Measurements from ENCODE around the gene TRPM2.

DNA sequence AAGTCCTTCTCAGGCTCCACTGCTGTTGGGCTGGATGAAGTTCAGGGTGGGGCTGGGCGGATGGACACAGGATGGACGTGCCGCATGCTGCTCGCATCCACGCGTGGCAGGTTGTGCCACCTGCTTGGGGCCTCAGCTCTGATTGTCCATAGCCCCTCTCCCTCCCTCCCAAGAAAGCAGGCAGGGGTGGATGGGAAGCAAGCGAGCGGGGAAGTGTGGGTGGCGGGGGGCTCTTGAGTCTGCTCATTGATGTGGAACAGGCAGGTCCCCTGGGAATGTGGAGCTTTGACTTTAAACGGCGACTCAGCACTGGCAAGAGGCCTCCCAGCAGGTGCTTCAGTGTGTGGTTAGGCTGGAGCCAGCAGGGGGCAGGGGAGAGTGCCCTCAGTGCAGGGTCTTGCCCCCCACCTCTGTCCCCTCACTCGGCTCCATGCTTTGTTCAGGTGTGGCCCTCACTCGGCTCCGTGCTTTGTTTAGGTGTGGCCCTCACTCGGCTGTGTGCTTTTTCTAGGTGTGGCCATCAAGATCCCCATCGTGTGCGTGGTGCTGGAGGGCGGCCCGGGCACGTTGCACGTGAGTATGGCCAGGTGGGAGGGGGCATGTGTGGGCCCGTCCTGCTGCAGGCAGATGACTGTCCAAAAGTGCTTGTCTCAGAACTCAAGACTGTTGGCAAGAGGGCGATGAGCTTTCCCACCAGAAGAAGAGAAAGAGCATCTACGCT lies 23.9 kb downstream of the TRPM2 start:
- no peak for TF ChIP-seq POLR2A (IDR thresholded peaks at IDR 0.05; ENCODE audit: low read depth, low read length)
- TF ChIP-seq SPI1 (IDR thresholded peaks at IDR 0.05; ENCODE audit: low read depth, low read length): no peak
- TF ChIP-seq POLR2AphosphoS5 (IDR thresholded peaks at IDR 0.05; ENCODE audit: low read depth, low read length): no peak
- TF ChIP-seq TAF1 (IDR thresholded peaks at IDR 0.05; ENCODE audit: low read depth, low read length): no peak
- no peak for TF ChIP-seq PAX5 (IDR thresholded peaks at IDR 0.05; ENCODE audit: insufficient read depth, low read length, severe bottlenecking)
